Keratinocyte (primary cell): ENCODE measurements around the gene ABCC9. TPM values are rescaled to one million over a fixed set of nuclear protein-coding genes. Genes with fewer than 3 reads are reported as not detected.

Experiments
- DNase-seq: peaks from one replicate; pipeline ENCODE4 v3.0.0-alpha.2; 2011; ENCODE audit warnings: low read depth, missing footprints, low spot score
- FAIRE-seq: peaks from 2 replicates; lab custom pipeline; 2011; peaks lifted over from hg19 to GRCh38; lab: Jason Lieb, UNC
- H2AFZ ChIP-seq: 2 replicates; pipeline ENCODE4 v1.6.0; 2012; ENCODE audit warnings: low read length, control low read depth, inconsistent platforms; ENCODE audit not compliant: control insufficient read depth
- H3K27ac ChIP-seq: 2 replicates; pipeline ENCODE4 v1.5.1; 2011; ENCODE audit warnings: low read length; ENCODE audit not compliant: control insufficient read depth, insufficient read depth
- H3K27me3 ChIP-seq: 3 replicates; pipeline ENCODE4 v1.6.0; 2011; ENCODE audit warnings: low read length; ENCODE audit not compliant: control insufficient read depth, insufficient read depth; ENCODE audit errors: extremely low read depth
- H3K36me3 ChIP-seq, 2 experiments: 2 replicates in 1 of 2; 3 replicates in 1 of 2; pipeline ENCODE4 v1.5.1; 2011; ENCODE audit warnings: low read length in 2 of 2, mild to moderate bottlenecking in 1 of 2; ENCODE audit not compliant: control insufficient read depth in 2 of 2, insufficient read depth in 2 of 2; ENCODE audit errors: extremely low read depth in 1 of 2
- H3K4me1 ChIP-seq: 3 replicates; pipeline ENCODE4 v1.5.1; 2011; ENCODE audit warnings: low read length; ENCODE audit not compliant: control insufficient read depth, insufficient read depth; ENCODE audit errors: extremely low read depth
- H3K4me2 ChIP-seq: 3 replicates; pipeline ENCODE4 v1.6.0; 2011; ENCODE audit warnings: low read depth, low read length; ENCODE audit not compliant: control insufficient read depth, insufficient read depth; ENCODE audit errors: extremely low read depth
- H3K4me3 ChIP-seq, 3 experiments: fragments of 200-600 bp in 1 of 3; sonication (generic) in 1 of 3; 2 replicates in 2 of 3; 3 replicates in 1 of 3; pipeline ENCODE4 v1.5.1; 2011 to 2016; ENCODE audit warnings: low read length in 3 of 3, mild to moderate bottlenecking in 3 of 3, control low read depth in 2 of 3, inconsistent platforms in 1 of 3, low read depth in 1 of 3, mixed read lengths in 1 of 3, mixed run types in 1 of 3, moderate library complexity in 1 of 3; ENCODE audit not compliant: control insufficient read depth in 2 of 3, insufficient read depth in 2 of 3; ENCODE audit errors: extremely low read depth in 1 of 3
- H3K79me2 ChIP-seq: 2 replicates; pipeline ENCODE4 v1.6.0; 2012; ENCODE audit warnings: low read length; ENCODE audit not compliant: control insufficient read depth, insufficient read depth
- H3K9ac ChIP-seq: 3 replicates; pipeline ENCODE4 v1.6.0; 2011; ENCODE audit warnings: low read length; ENCODE audit not compliant: control insufficient read depth, insufficient read depth; ENCODE audit errors: extremely low read depth
- H3K9me1 ChIP-seq: 3 replicates; pipeline ENCODE4 v1.6.0; 2011; ENCODE audit warnings: low read length; ENCODE audit not compliant: control insufficient read depth, insufficient read depth; ENCODE audit errors: extremely low read depth
- H3K9me3 ChIP-seq: 2 replicates; pipeline ENCODE4 v1.5.1; 2012; ENCODE audit warnings: low read depth, low read length; ENCODE audit not compliant: control insufficient read depth
- H4K20me1 ChIP-seq: 3 replicates; pipeline ENCODE4 v1.6.0; 2011; ENCODE audit warnings: low read length; ENCODE audit not compliant: control insufficient read depth, insufficient read depth; ENCODE audit errors: extremely low read depth
- EZH2 ChIP-seq: IDR thresholded peaks from one replicate; pipeline ENCODE4 v1.6.1; 2012; ENCODE audit warnings: inconsistent platforms, mild to moderate bottlenecking, low read length, moderate library complexity
- dilution Hi-C: fragments of 300-500 bp; cut with MboI; formaldehyde crosslinking; loops from one replicate; pipeline ENCODE4 v1.7.0; 2020; ENCODE audit warnings: low sequenced_read_pairs; ENCODE audit not compliant: extremely low pct_ligation_motif_present
- polyA plus RNA-seq, 5 experiments: library from polyadenylated mRNA; depleted of rRNA in 3 of 5; stranded (reverse) in 3 of 5; stranded (forward) in 1 of 5; unstranded in 1 of 5; fragments of >200 nt; gene quantifications; 1 replicate in 1 of 5; 2 replicates in 3 of 5; 3 replicates in 1 of 5; pipeline versions ENCODE4 v1.2.1 to v1.2.3, GENCODE V29; 2011 to 2012; ENCODE audit warnings: missing spikeins in 2 of 5, low read depth in 1 of 5, low replicate concordance in 1 of 5
- TF ChIP-seq, protein P1 (sequence below), 3 experiments: IDR thresholded peaks in 1 of 3; conservative IDR thresholded peaks in 1 of 3; optimal IDR thresholded peaks in 1 of 3; 2 replicates in 2 of 3; 3 replicates in 1 of 3; pipeline versions ENCODE3 to v1.5.1; 2011; ENCODE audit warnings: low read length in 3 of 3, mild to moderate bottlenecking in 3 of 3, moderate library complexity in 2 of 3, control low read depth in 1 of 3, inconsistent platforms in 1 of 3; ENCODE audit not compliant: insufficient read depth in 2 of 3; ENCODE audit errors: extremely low read depth in 1 of 3

The ABCC9 gene
- polyA plus RNA-seq, 1 donor (not counting 4 experiments of a cell fraction or from before 2014, with no cell fraction given) = not detected

DNA sequence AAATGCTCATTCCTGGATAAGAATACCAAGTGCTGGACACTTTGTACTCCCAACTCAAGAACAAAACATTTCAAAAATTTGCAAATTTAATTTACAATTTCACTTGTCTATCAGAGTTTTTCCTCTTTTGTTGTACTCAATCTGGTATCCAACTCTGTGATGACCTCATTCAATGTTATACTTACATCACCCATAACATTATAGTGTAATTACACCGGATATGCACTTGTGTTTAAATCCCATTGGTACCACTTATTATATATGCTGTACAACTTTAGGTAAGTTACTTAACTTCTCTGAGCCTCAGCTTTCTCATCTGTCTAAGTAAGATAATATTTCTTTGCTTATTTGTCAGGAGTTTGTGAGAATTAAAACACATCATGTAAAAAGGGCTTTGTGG is 90.1 kb downstream of the ABCC9 start:
- TF ChIP-seq, protein P1, sequence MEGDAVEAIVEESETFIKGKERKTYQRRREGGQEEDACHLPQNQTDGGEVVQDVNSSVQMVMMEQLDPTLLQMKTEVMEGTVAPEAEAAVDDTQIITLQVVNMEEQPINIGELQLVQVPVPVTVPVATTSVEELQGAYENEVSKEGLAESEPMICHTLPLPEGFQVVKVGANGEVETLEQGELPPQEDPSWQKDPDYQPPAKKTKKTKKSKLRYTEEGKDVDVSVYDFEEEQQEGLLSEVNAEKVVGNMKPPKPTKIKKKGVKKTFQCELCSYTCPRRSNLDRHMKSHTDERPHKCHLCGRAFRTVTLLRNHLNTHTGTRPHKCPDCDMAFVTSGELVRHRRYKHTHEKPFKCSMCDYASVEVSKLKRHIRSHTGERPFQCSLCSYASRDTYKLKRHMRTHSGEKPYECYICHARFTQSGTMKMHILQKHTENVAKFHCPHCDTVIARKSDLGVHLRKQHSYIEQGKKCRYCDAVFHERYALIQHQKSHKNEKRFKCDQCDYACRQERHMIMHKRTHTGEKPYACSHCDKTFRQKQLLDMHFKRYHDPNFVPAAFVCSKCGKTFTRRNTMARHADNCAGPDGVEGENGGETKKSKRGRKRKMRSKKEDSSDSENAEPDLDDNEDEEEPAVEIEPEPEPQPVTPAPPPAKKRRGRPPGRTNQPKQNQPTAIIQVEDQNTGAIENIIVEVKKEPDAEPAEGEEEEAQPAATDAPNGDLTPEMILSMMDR (optimal IDR thresholded peaks at IDR 0.05 in 1 of 3, IDR thresholded peaks at IDR 0.05 in 1 of 3, conservative IDR thresholded peaks at IDR 0.05 in 1 of 3; ENCODE audit: extremely low read depth in 1 of 3, insufficient read depth in 2 of 3, low read length in 3 of 3) = no peak
- TF ChIP-seq EZH2 = no peak
- DNase-seq (no peak), FAIRE-seq (no peak)
- H3K4me3 ChIP-seq = no peak overlapping the region
- H3K36me3 ChIP-seq = no peaks in the 10 kb centered on the region
- no peaks in the 10 kb centered on the region for H3K9me3 ChIP-seq
- no peak overlapping the region for H3K4me2 ChIP-seq
- H2AFZ ChIP-seq = no peak overlapping the region
- dilution Hi-C loops = no loop called here
- no peaks in the 10 kb centered on the region for H3K27me3 ChIP-seq
- H3K9ac ChIP-seq = no peak overlapping the region
- H3K27ac ChIP-seq = no peak overlapping the region
- H4K20me1 ChIP-seq = no peaks in the 10 kb centered on the region
- no peaks in the 10 kb centered on the region for H3K4me1 ChIP-seq
- no peaks in the 10 kb centered on the region for H3K79me2 ChIP-seq
- no peaks in the 10 kb centered on the region for H3K9me1 ChIP-seq

DNA sequence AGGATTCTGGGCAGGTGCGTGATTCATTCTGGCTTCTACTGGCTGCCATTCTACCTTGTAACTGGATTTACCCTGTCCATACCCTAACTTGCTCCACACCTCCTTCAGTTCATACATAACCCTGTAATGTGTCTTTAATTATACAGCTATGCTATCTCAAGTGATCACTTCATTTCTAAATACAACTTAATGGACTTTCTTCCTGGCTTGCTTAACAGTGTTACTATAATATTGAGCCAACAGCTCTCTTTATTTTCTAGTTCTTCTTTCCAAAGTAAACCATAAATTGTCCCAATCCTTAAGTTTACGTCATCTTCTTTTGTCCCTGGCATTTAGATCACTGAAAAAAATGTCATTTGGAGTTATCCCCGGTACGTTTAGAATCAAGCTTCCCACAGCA is 90.8 kb downstream of the ABCC9 start:
- TF ChIP-seq EZH2 = no peak
- TF ChIP-seq, protein P1 (optimal IDR thresholded peaks at IDR 0.05 in 1 of 3, IDR thresholded peaks at IDR 0.05 in 1 of 3, conservative IDR thresholded peaks at IDR 0.05 in 1 of 3; ENCODE audit: extremely low read depth in 1 of 3, insufficient read depth in 2 of 3, low read length in 3 of 3) = no peak
- no peaks in the 10 kb centered on the region for H3K79me2 ChIP-seq
- H3K27ac ChIP-seq = no peak overlapping the region
- H2AFZ ChIP-seq = no peak overlapping the region
- no peaks in the 10 kb centered on the region for H3K9me1 ChIP-seq
- no peaks in the 10 kb centered on the region for H3K4me1 ChIP-seq
- no peaks in the 10 kb centered on the region for H3K9me3 ChIP-seq
- dilution Hi-C loops = no loop called here
- DNase-seq (no peak), FAIRE-seq (no peak)
- H3K27me3 ChIP-seq = no peaks in the 10 kb centered on the region
- H3K9ac ChIP-seq = no peak overlapping the region
- H3K36me3 ChIP-seq = no peaks in the 10 kb centered on the region
- H3K4me2 ChIP-seq = no peak overlapping the region
- H3K4me3 ChIP-seq = no peak overlapping the region
- H4K20me1 ChIP-seq = no peaks in the 10 kb centered on the region
